WTC11 (cell line): Measurements from ENCODE around the gene CDH13. TPM values are rescaled to one million over a fixed set of nuclear protein-coding genes. Genes with fewer than 3 reads are reported as not detected.

Experiments
- ATAC-seq: fragments of 200-7000 bp; cut with Tn5 transposase; 2 replicates; pipeline ENCODE4 v1.10.0; 2021; ENCODE audit warnings: mild to moderate bottlenecking, moderate library complexity
- CTCF ChIA-PET: fragments of 300-600 bp; sonication (Branson Sonifier 250); formaldehyde crosslinking; loops from one replicate; lab custom pipeline; 2021; ENCODE audit warnings: antibody characterized with exemption; lab: Charles Lee
- POLR2A ChIA-PET: fragments of 350-600 bp; sonication (Branson Sonifier 250); formaldehyde crosslinking; loops from one replicate; lab custom pipeline; 2021; ENCODE audit warnings: antibody characterized with exemption; lab: Charles Lee
- DNase-seq: peaks from one replicate; pipeline ENCODE4 v3.0.0; 2021; ENCODE audit warnings: low spot score
- H3K27ac Mint-ChIP-seq: 2 replicates; pipeline ENCODE4 v1.8.0; 2021; ENCODE audit warnings: mixed read lengths
- H3K27me3 Mint-ChIP-seq: 2 replicates; pipeline ENCODE4 v1.8.0; 2021; ENCODE audit warnings: low read depth, mild to moderate bottlenecking, moderate library complexity, mixed read lengths
- H3K36me3 Mint-ChIP-seq: 2 replicates; pipeline ENCODE4 v1.8.0; 2021; ENCODE audit warnings: mixed read lengths
- H3K4me1 Mint-ChIP-seq: 2 replicates; pipeline ENCODE4 v1.8.0; 2022; ENCODE audit warnings: mixed read lengths
- H3K4me3 Mint-ChIP-seq: 2 replicates; pipeline ENCODE4 v1.8.0; 2021; ENCODE audit warnings: mild to moderate bottlenecking, moderate library complexity, mixed read lengths
- H3K9me3 Mint-ChIP-seq: 2 replicates; pipeline ENCODE4 v1.8.0; 2021; ENCODE audit warnings: mixed read lengths
- CREB1 ChIP-seq: sonication (generic); formaldehyde crosslinking; IDR thresholded peaks from 2 replicates; pipeline ENCODE4 v1.8.0; 2023; ENCODE audit warnings: mild to moderate bottlenecking, missing genetic modification reagents
- FOXP1 ChIP-seq: sonication (generic); formaldehyde crosslinking; IDR thresholded peaks from 2 replicates; pipeline ENCODE4 v1.8.0; 2022; ENCODE audit warnings: missing genetic modification reagents, mild to moderate bottlenecking, moderate library complexity, borderline replicate concordance
- GABPB1 ChIP-seq: sonication (generic); formaldehyde crosslinking; IDR thresholded peaks from 2 replicates; pipeline ENCODE4 v1.8.1; 2023; ENCODE audit warnings: mild to moderate bottlenecking, missing genetic modification reagents
- GRHL2 ChIP-seq: fragments of 250-450 bp; sonication (Bioruptor Pico); IDR thresholded peaks from 2 replicates; pipeline ENCODE4 v1.8.0; 2022; ENCODE audit warnings: mild to moderate bottlenecking, moderate library complexity; ENCODE audit not compliant: insufficient replicate concordance, severe bottlenecking
- NFATC4 ChIP-seq: fragments of 250-450 bp; sonication (Bioruptor Pico); IDR thresholded peaks from 2 replicates; pipeline ENCODE4 v1.9.0; 2021; ENCODE audit warnings: mild to moderate bottlenecking
- NFE2L1 ChIP-seq: sonication (generic); formaldehyde crosslinking; IDR thresholded peaks from 2 replicates; pipeline ENCODE4 v1.8.1; 2023; ENCODE audit warnings: missing genetic modification reagents
- NR2C2 ChIP-seq: sonication (generic); formaldehyde crosslinking; IDR thresholded peaks from 2 replicates; pipeline ENCODE4 v1.8.0; 2022; ENCODE audit warnings: mild to moderate bottlenecking, missing genetic modification reagents
- NR3C1 ChIP-seq: sonication (generic); formaldehyde crosslinking; conservative IDR thresholded peaks from 2 replicates; pipeline ENCODE4 v1.8.1; 2023; ENCODE audit warnings: low read depth, mild to moderate bottlenecking, missing genetic modification reagents
- OVOL2 ChIP-seq: fragments of 250-450 bp; sonication (Bioruptor Pico); IDR thresholded peaks from 2 replicates; pipeline ENCODE4 v1.9.0; 2021; ENCODE audit warnings: mild to moderate bottlenecking, borderline replicate concordance
- SMAD3 ChIP-seq: sonication (generic); formaldehyde crosslinking; IDR thresholded peaks from 2 replicates; pipeline ENCODE4 v1.8.0; 2022; ENCODE audit warnings: missing genetic modification reagents, mild to moderate bottlenecking, borderline replicate concordance
- SMAD4 ChIP-seq: sonication (generic); formaldehyde crosslinking; IDR thresholded peaks from 2 replicates; pipeline ENCODE4 v1.8.0; 2022; ENCODE audit warnings: mild to moderate bottlenecking, missing genetic modification reagents
- SP1 ChIP-seq: sonication (generic); formaldehyde crosslinking; conservative IDR thresholded peaks from 2 replicates; pipeline ENCODE4 v1.8.1; 2022; ENCODE audit warnings: missing genetic modification reagents
- ZBTB21 ChIP-seq: sonication (generic); formaldehyde crosslinking; IDR thresholded peaks from 2 replicates; pipeline ENCODE4 v1.8.1; 2023; ENCODE audit warnings: mild to moderate bottlenecking, missing genetic modification reagents, borderline replicate concordance
- ZNF317 ChIP-seq: sonication (generic); formaldehyde crosslinking; IDR thresholded peaks from 2 replicates; pipeline ENCODE4 v1.8.1; 2023; ENCODE audit warnings: low read depth, mild to moderate bottlenecking, moderate library complexity, missing genetic modification reagents, borderline replicate concordance
- ZNF671 ChIP-seq: fragments of 250-450 bp; sonication (Bioruptor Pico); IDR thresholded peaks from 2 replicates; pipeline ENCODE4 v1.8.0; 2021; ENCODE audit warnings: mild to moderate bottlenecking
- total RNA-seq: library from RNA; stranded (reverse); gene quantifications from 3 replicates; pipeline ENCODE4 v1.2.3, GENCODE V29; 2021
- TF ChIP-seq, protein P1 (sequence below): sonication (generic); formaldehyde crosslinking; IDR thresholded peaks from 2 replicates; pipeline ENCODE4 v1.8.1; 2023; ENCODE audit warnings: mild to moderate bottlenecking, moderate library complexity, missing genetic modification reagents
- TF ChIP-seq, protein P2 (sequence below): sonication (generic); formaldehyde crosslinking; IDR thresholded peaks from 2 replicates; pipeline ENCODE4 v1.8.0; 2022; ENCODE audit warnings: mild to moderate bottlenecking, missing genetic modification reagents
- TF ChIP-seq, protein P3 (sequence below): sonication (generic); formaldehyde crosslinking; IDR thresholded peaks from 2 replicates; pipeline ENCODE4 v1.8.0; 2022; ENCODE audit warnings: mild to moderate bottlenecking, missing genetic modification reagents
- TF ChIP-seq, protein P4 (sequence below): sonication (generic); formaldehyde crosslinking; IDR thresholded peaks from 2 replicates; pipeline ENCODE4 v1.8.1; 2022; ENCODE audit warnings: mild to moderate bottlenecking, moderate library complexity, missing genetic modification reagents
- TF ChIP-seq, protein P5 (sequence below): fragments of 200-600 bp; IDR thresholded peaks from 2 replicates; pipeline ENCODE4 v1.8.0; 2022; ENCODE audit warnings: antibody characterized with exemption
- TF ChIP-seq, protein P6 (sequence below): sonication (generic); formaldehyde crosslinking; IDR thresholded peaks from 2 replicates; pipeline ENCODE4 v1.8.1; 2022; ENCODE audit warnings: low read depth, missing genetic modification reagents, borderline replicate concordance
- TF ChIP-seq, protein P7 (sequence below): fragments of 250-450 bp; sonication (Bioruptor Pico); IDR thresholded peaks from 2 replicates; pipeline ENCODE4 v1.9.0; 2021; ENCODE audit warnings: mild to moderate bottlenecking
- TF ChIP-seq, protein P8 (sequence below): sonication (generic); formaldehyde crosslinking; IDR thresholded peaks from 2 replicates; pipeline ENCODE4 v1.8.0; 2022; ENCODE audit warnings: mild to moderate bottlenecking, missing genetic modification reagents

CDH13 gene
- total RNA-seq, 1 experiment from 2014 or later = 0.81 TPM

DNA sequence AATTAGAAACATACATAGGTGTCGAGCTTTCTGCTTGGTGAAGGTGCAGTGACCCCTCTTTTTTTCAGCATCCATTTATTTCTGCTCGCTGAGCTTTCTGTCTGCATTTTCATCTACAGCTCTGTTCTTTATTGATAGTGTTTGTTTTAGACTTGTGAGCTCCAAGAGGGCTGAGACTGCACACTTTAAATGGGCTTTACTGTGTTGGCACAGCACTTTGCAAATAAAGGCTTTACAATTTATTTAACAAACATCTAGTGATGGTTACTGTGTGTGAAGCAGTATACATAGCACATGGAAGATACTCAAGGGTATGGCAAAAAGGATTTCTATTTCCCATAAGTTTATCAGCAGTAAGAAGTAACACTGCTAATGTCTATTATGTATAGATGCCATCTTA is 617.3 kb downstream of the CDH13 start (continued):
- TF ChIP-seq, protein P1, sequence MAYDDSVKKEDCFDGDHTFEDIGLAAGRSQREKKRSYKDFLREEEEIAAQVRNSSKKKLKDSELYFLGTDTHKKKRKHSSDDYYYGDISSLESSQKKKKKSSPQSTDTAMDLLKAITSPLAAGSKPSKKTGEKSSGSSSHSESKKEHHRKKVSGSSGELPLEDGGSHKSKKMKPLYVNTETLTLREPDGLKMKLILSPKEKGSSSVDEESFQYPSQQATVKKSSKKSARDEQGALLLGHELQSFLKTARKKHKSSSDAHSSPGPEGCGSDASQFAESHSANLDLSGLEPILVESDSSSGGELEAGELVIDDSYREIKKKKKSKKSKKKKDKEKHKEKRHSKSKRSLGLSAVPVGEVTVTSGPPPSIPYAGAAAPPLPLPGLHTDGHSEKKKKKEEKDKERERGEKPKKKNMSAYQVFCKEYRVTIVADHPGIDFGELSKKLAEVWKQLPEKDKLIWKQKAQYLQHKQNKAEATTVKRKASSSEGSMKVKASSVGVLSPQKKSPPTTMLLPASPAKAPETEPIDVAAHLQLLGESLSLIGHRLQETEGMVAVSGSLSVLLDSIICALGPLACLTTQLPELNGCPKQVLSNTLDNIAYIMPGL (CRISPR knock-in tag) = no peak
- TF ChIP-seq FOXP1 (no peak), NFATC4 (CRISPR knock-in tag) (no peak)
- TF ChIP-seq, protein P2, sequence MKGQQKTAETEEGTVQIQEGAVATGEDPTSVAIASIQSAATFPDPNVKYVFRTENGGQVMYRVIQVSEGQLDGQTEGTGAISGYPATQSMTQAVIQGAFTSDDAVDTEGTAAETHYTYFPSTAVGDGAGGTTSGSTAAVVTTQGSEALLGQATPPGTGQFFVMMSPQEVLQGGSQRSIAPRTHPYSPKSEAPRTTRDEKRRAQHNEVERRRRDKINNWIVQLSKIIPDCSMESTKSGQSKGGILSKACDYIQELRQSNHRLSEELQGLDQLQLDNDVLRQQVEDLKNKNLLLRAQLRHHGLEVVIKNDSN = no peak

DNA sequence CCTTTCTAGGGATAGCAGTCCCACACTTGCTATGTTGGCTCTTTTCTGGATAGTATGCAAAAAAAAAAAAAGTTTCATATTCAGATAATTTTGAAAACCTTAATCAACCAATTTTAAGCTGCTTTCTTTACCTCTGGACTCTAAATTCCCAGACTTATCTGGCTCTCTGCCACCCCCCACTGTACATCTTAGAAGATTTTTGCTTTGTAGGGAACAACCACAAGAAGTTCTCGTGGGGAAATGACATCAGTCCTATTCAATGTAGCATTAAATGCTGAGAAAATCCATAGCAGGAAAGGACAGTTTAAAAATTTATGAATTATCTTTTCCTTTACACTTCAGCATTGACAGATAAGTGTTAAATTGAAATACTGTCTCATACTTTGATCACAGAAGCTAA is 618.3 kb downstream of the CDH13 start:
- POLR2A ChIA-PET = no interaction called here
- H3K9me3 Mint-ChIP-seq = no peaks in the 10 kb centered on the region
- no peak for TF ChIP-seq OVOL2 (CRISPR knock-in tag)
- TF ChIP-seq SMAD3 (CRISPR knock-in tag) = no peak
- TF ChIP-seq ZNF317 (CRISPR knock-in tag) = no peak
- TF ChIP-seq, protein P3, sequence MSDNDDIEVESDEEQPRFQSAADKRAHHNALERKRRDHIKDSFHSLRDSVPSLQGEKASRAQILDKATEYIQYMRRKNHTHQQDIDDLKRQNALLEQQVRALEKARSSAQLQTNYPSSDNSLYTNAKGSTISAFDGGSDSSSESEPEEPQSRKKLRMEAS (CRISPR knock-in tag) = no peak
- TF ChIP-seq, protein P4, sequence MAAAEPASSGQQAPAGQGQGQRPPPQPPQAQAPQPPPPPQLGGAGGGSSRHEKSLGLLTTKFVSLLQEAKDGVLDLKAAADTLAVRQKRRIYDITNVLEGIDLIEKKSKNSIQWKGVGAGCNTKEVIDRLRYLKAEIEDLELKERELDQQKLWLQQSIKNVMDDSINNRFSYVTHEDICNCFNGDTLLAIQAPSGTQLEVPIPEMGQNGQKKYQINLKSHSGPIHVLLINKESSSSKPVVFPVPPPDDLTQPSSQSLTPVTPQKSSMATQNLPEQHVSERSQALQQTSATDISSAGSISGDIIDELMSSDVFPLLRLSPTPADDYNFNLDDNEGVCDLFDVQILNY = no peak
- TF ChIP-seq, protein P5, sequence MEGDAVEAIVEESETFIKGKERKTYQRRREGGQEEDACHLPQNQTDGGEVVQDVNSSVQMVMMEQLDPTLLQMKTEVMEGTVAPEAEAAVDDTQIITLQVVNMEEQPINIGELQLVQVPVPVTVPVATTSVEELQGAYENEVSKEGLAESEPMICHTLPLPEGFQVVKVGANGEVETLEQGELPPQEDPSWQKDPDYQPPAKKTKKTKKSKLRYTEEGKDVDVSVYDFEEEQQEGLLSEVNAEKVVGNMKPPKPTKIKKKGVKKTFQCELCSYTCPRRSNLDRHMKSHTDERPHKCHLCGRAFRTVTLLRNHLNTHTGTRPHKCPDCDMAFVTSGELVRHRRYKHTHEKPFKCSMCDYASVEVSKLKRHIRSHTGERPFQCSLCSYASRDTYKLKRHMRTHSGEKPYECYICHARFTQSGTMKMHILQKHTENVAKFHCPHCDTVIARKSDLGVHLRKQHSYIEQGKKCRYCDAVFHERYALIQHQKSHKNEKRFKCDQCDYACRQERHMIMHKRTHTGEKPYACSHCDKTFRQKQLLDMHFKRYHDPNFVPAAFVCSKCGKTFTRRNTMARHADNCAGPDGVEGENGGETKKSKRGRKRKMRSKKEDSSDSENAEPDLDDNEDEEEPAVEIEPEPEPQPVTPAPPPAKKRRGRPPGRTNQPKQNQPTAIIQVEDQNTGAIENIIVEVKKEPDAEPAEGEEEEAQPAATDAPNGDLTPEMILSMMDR = no peak
- no peak for TF ChIP-seq SP1 (CRISPR knock-in tag)
- no peak for TF ChIP-seq ZNF671 (CRISPR knock-in tag)
- TF ChIP-seq, protein P6, sequence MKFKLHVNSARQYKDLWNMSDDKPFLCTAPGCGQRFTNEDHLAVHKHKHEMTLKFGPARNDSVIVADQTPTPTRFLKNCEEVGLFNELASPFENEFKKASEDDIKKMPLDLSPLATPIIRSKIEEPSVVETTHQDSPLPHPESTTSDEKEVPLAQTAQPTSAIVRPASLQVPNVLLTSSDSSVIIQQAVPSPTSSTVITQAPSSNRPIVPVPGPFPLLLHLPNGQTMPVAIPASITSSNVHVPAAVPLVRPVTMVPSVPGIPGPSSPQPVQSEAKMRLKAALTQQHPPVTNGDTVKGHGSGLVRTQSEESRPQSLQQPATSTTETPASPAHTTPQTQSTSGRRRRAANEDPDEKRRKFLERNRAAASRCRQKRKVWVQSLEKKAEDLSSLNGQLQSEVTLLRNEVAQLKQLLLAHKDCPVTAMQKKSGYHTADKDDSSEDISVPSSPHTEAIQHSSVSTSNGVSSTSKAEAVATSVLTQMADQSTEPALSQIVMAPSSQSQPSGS (CRISPR knock-in tag) = no peak
- TF ChIP-seq CREB1 (CRISPR knock-in tag) = no peak
- TF ChIP-seq, protein P7, sequence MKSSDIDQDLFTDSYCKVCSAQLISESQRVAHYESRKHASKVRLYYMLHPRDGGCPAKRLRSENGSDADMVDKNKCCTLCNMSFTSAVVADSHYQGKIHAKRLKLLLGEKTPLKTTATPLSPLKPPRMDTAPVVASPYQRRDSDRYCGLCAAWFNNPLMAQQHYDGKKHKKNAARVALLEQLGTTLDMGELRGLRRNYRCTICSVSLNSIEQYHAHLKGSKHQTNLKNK (CRISPR knock-in tag) = no peak
- no peak for TF ChIP-seq NFE2L1
- TF ChIP-seq NR2C2 (CRISPR knock-in tag) = no peak
- TF ChIP-seq, protein P8, sequence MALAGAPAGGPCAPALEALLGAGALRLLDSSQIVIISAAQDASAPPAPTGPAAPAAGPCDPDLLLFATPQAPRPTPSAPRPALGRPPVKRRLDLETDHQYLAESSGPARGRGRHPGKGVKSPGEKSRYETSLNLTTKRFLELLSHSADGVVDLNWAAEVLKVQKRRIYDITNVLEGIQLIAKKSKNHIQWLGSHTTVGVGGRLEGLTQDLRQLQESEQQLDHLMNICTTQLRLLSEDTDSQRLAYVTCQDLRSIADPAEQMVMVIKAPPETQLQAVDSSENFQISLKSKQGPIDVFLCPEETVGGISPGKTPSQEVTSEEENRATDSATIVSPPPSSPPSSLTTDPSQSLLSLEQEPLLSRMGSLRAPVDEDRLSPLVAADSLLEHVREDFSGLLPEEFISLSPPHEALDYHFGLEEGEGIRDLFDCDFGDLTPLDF (CRISPR knock-in tag) = no peak
- no peak for TF ChIP-seq ZBTB21
- no peak for TF ChIP-seq GABPB1 (CRISPR knock-in tag)
- TF ChIP-seq SMAD4 = no peak
- TF ChIP-seq GRHL2 = no peak
- no peak for TF ChIP-seq NR3C1 (CRISPR knock-in tag)
- TF ChIP-seq, all 79 proteins: peak for 0
- Mint-ChIP-seq H3K27ac (no peak overlapping the region), H3K4me1 (peaks cover 12% of the 10 kb centered on the region), H3K4me3 (no peak overlapping the region), H3K27me3 (0 out of 2 replicates have a peak, but pooled peaks cover 3% of the 10 kb centered on the region), H3K36me3 (no peaks in the 10 kb centered on the region)
- DNase-seq = no peak
- CTCF ChIA-PET = no interaction called here
- no peak for ATAC-seq
